HUES6 (cell line): ENCODE data around the gene GIMAP5.
"Not testable (repeated sequence)": the region's sequence is repeated elsewhere in the genome, so short reads cannot be mapped to it uniquely, and the experiment has no call there.

ENCODE experiments used
- H3K27ac ChIP-seq: 2 replicates; pipeline ENCODE4 v1.7.0; 2013; ENCODE audit warnings: low read depth, mild to moderate bottlenecking, low read length, inconsistent platforms
- H3K27me3 ChIP-seq: 2 replicates; pipeline ENCODE4 v1.6.1; 2013; ENCODE audit warnings: low read length; ENCODE audit not compliant: control insufficient read depth, insufficient read depth
- H3K36me3 ChIP-seq: 2 replicates; pipeline ENCODE4 v1.6.1; 2013; ENCODE audit warnings: low read length; ENCODE audit not compliant: control insufficient read depth, insufficient read depth
- H3K4me1 ChIP-seq: 2 replicates; pipeline ENCODE4 v1.6.1; 2013; ENCODE audit warnings: low read length; ENCODE audit not compliant: control insufficient read depth, insufficient read depth
- H3K4me3 ChIP-seq: 2 replicates; pipeline ENCODE4 v1.5.1; 2013; ENCODE audit warnings: low read depth, low read length
- H3K9ac ChIP-seq: one replicate; pipeline ENCODE4 v1.6.1; 2013; ENCODE audit warnings: mild to moderate bottlenecking, low read length
- H3K9me3 ChIP-seq: 2 replicates; pipeline ENCODE4 v1.6.1; 2013; ENCODE audit warnings: low read depth, low read length; ENCODE audit not compliant: control insufficient read depth, insufficient read depth

Gene GIMAP5

DNA sequence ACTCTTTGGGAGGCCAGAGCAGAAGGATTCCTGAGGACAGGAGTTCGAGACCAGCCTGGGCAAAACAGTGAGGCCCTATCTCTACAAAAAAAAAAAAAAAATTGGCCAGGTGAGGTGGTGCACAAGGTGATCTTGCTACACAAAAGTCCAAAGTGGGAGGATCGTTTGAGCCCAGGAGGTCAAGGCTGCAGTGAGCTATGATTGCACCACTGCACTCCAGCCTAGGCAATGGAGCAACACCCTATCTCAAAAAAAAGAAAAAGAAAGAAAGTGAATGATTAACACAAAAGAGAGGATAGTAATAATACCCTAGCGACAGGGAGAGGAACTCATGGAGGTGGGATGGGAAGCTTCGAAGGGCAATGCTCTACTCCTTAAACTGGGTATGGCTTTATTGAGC, 32.5 kb downstream of the GIMAP5 start:
- Histone ChIP-seq H3K4me3 (no peak overlapping the region), H3K9ac (no peak overlapping the region), H3K27me3 (peaks cover 5% of the 10 kb centered on the region; the same call in 1 of the 2 replicates), H3K9me3 (no peaks in the 10 kb centered on the region), H3K27ac (no peak overlapping the region), H3K36me3 (no peaks in the 10 kb centered on the region), H3K4me1 (peaks cover 3% of the 10 kb centered on the region; the same call in 1 of the 2 replicates)

GRCh38 chr7:150774131-150774530, 36.9 kb downstream of the GIMAP5 start:
- H3K9me3 ChIP-seq, H3K27ac ChIP-seq, H3K9ac ChIP-seq, H3K36me3 ChIP-seq, H3K4me1 ChIP-seq, H3K4me3 ChIP-seq: not testable (repeated sequence)
- peaks cover 16% of the 10 kb centered on the region for H3K27me3 ChIP-seq

GRCh38 chr7:150778014-150778737, 41.0 kb downstream of the GIMAP5 start:
- Histone ChIP-seq H3K9me3 (peaks cover 3% of the 10 kb centered on the region; the same call in 1 of the 2 replicates), H3K27ac (no peak overlapping the region), H3K4me3 (no peak overlapping the region), H3K4me1 (no peaks in the 10 kb centered on the region), H3K36me3 (no peaks in the 10 kb centered on the region), H3K9ac (no peak overlapping the region), H3K27me3 (peaks cover 30% of the 10 kb centered on the region)

- H3K9me3 ChIP-seq = peaks cover 3% of the 10 kb centered on the region; the same call in 1 of the 2 replicates
- H3K27me3 ChIP-seq = peaks cover 30% of the 10 kb centered on the region
- no peak overlapping the region for H3K9ac ChIP-seq
- H3K27ac ChIP-seq = no peak overlapping the region
- no peak overlapping the region for H3K4me3 ChIP-seq
- H3K4me1 ChIP-seq = no peaks in the 10 kb centered on the region
- H3K36me3 ChIP-seq = no peaks in the 10 kb centered on the region
These were observed 41.6 kb downstream of the GIMAP5 start for GRCh38 chr7:150778738-150779301.

DNA sequence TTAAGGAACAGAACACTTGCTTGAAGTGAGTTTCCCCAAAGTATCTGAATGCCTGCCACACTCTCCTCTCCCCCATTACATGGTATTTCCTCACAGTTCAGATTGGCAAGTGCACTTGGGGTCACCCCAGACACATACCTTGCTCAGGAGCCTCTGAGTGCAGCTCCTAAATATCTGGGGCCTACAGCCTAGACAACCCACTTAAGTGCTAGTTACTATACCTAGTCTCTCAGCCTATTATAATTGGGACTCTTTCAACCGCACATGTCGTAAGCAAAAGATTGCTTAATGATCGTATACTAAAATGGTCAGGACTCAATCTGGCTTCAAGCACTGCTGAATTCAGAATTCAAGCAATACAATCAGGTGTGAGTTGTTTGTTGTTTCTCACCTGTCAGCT, 43.1 kb downstream of the GIMAP5 start:
- no peaks in the 10 kb centered on the region; the same call in 1 of the 2 replicates for H3K4me1 ChIP-seq
- no peak overlapping the region for H3K4me3 ChIP-seq

DNA sequence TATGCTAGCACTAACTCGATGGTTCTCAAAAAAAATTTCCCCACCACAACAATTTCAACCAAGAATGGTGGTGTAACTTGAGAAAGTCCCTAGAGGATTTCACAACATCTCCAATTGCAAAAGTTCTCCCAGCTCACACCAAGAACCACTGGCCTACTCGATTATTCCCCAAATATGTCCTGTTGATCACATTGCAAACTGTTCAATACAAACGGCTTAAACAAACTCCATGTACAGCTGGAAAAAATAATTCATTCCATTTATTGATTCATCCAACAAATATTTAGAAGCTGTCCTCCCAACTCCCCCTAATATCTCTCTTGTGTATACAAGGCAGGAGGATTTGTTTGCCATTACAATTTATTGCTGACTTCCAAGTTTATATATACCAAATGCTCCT, 43.9 kb downstream of the GIMAP5 start:
- Histone ChIP-seq H3K4me1 (no peaks in the 10 kb centered on the region; the same call in 1 of the 2 replicates), H3K4me3 (no peak overlapping the region), H3K9me3 (no peaks in the 10 kb centered on the region), H3K27me3 (peaks cover 40% of the 10 kb centered on the region), H3K27ac (no peak overlapping the region), H3K9ac (no peak overlapping the region), H3K36me3 (no peaks in the 10 kb centered on the region)

More for the DNA sequence above, 43.1 kb downstream of the GIMAP5 start:
- no peak overlapping the region for H3K27ac ChIP-seq
- H3K9me3 ChIP-seq = no peaks in the 10 kb centered on the region
- peaks cover 35% of the 10 kb centered on the region for H3K27me3 ChIP-seq
- no peaks in the 10 kb centered on the region for H3K36me3 ChIP-seq
- H3K9ac ChIP-seq = no peak overlapping the region

- Histone ChIP-seq H3K9ac (no peak overlapping the region), H3K27me3 (peaks cover 39% of the 10 kb centered on the region), H3K36me3 (no peaks in the 10 kb centered on the region), H3K27ac (no peak overlapping the region), H3K9me3 (no peaks in the 10 kb centered on the region), H3K4me3 (no peak overlapping the region), H3K4me1 (no peaks in the 10 kb centered on the region; the same call in 1 of the 2 replicates)
These were observed 44.7 kb downstream of the GIMAP5 start for GRCh38 chr7:150781961-150782360.

GRCh38 chr7:150784120-150784736, 47.0 kb downstream of the GIMAP5 start:
- Histone ChIP-seq H3K4me3 (no peak overlapping the region), H3K36me3 (no peaks in the 10 kb centered on the region), H3K27me3 (peaks cover 43% of the 10 kb centered on the region), H3K4me1 (no peaks in the 10 kb centered on the region; the same call in 1 of the 2 replicates), H3K27ac (no peak overlapping the region), H3K9me3 (no peaks in the 10 kb centered on the region), H3K9ac (no peak overlapping the region)

- Histone ChIP-seq H3K9ac (no peak overlapping the region), H3K27me3 (peaks cover 48% of the 10 kb centered on the region), H3K9me3 (no peaks in the 10 kb centered on the region), H3K36me3 (no peaks in the 10 kb centered on the region), H3K4me3 (no peak overlapping the region), H3K27ac (no peak overlapping the region), H3K4me1 (no peaks in the 10 kb centered on the region; the same call in 1 of the 2 replicates)
These were observed 47.7 kb downstream of the GIMAP5 start for GRCh38 chr7:150784954-150785353.

DNA sequence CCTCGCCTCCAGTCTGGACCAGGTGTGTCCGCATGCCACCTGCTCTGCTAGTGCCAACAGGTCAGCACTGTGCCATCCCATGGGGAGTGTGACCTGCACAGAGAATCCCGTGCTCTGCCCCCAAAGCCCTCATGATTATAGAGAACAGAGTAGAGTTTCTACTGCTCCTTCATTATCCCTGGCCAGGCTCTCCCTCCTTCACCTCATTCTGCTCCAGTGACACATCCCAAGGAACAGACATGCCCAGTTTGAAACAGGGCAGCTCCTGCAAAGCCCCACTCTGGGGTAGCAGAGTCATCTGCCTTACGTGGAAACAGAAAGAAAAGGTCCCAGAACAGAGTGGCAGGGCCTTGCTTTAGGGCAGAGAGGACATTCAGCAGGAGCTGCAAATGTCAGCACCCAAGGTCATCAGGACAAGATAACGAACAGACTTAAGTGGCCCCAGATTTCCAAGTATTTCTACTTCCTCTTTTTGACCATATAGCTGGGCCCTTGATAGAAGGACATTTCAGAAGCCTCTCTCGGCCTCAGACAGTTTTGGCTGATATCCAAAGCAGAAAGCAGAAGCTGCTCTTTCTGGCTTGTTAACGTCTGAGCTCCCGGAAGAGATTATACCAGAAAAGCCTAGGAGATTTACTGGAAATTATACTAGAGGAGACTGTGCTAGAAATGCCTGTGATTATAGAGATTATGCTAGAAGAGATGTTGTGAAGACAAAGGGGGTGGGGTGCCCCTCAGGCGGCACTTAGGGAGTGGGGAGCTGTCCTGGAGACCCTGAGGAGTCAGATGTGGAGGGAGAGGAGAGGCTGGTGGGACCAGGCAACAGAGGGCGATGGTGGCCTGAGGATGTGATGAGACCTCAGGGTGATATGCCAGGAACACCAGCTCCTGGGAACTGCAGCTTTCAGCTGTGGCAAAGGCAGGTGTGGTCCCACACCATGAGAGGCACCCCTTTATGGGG, 50.4 kb downstream of the GIMAP5 start:
- no peak overlapping the region for H3K4me3 ChIP-seq
- H3K27me3 ChIP-seq = peaks cover 45% of the 10 kb centered on the region
- no peaks in the 10 kb centered on the region for H3K36me3 ChIP-seq
- H3K9me3 ChIP-seq = no peaks in the 10 kb centered on the region
- no peaks in the 10 kb centered on the region; the same call in 1 of the 2 replicates for H3K4me1 ChIP-seq
- no peak overlapping the region for H3K27ac ChIP-seq
- no peak overlapping the region for H3K9ac ChIP-seq
